ENCODE measurements around the gene LPIN2.

LPIN2 gene

DNA sequence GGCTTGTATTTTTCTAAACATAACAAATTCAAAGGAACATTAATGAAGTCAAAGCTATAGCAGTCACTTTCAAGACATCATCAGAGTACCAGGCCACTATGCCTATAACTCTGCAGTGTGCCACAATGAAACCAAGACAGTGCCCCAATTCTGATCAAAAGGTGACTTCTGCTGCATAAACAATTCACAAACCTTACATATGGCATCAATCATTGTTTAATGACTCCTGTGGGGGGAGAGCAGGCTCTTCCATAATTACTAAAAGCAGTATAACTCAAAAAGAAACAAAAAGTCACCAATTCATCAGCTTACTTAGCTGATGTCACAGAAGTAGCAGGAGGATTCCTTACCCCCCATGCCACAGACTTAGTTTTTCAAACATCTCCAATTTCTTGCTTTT is 15.5 kb downstream of the LPIN2 start:
- TF ChIP-seq, protein P1, sequence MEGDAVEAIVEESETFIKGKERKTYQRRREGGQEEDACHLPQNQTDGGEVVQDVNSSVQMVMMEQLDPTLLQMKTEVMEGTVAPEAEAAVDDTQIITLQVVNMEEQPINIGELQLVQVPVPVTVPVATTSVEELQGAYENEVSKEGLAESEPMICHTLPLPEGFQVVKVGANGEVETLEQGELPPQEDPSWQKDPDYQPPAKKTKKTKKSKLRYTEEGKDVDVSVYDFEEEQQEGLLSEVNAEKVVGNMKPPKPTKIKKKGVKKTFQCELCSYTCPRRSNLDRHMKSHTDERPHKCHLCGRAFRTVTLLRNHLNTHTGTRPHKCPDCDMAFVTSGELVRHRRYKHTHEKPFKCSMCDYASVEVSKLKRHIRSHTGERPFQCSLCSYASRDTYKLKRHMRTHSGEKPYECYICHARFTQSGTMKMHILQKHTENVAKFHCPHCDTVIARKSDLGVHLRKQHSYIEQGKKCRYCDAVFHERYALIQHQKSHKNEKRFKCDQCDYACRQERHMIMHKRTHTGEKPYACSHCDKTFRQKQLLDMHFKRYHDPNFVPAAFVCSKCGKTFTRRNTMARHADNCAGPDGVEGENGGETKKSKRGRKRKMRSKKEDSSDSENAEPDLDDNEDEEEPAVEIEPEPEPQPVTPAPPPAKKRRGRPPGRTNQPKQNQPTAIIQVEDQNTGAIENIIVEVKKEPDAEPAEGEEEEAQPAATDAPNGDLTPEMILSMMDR (IDR thresholded peaks at IDR 0.05; ENCODE audit: extremely low read depth, insufficient read depth, missing control alignments), result no peak
- DNase-seq (ENCODE audit: low spot score), result no peak
- in situ Hi-C loops (cut with MboI; ENCODE audit: low pct_unique_long_range_greater_than_20kb, low sequenced_read_pairs, unreplicated experiment), result loop anchor here (10.0 kb wide), 1 partner anchor 147 kb away; no protein-coding TSS in a partner anchor

DNA sequence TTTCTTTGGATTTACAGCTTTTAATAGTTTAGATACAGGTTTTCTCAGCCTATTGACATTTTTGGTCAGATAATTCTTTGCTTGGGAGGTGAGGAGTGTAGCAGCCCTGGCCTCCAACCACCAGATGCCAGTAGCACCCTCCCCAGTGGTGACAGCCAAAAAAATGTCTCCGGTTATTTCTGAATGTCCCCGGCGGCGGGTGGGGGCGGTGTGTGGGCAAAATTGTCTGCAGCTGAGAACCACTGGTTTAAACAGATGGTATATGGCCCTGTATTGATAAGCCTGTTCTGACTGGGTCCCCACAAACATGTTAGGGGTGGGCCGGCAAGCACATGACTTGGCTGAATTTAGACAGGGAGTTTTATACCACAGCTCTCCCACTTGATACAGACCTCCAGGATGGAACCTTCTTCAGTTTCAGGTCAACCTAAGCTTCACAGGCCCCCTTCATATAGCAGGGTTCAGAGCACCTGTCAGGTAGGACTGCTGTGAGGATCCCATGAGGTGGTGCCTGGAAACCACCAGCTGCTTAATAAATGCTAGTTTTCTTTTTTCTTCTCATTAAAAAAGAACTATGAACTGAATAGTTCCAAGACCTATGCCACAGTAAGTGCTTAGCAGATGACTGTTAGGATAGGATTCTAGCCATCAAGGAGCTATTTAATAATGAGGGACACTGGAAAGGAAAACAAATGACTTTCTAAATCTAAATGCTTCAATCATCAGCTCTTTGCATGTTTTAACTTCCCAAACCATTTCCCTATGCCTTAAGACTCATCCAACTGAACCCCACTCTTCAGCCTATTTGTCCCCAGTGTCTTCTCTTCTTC is 18.1 kb downstream of the LPIN2 start:
- TF ChIP-seq, protein P1 (IDR thresholded peaks at IDR 0.05; ENCODE audit: extremely low read depth, insufficient read depth, missing control alignments), result peak; percentile 76
- in situ Hi-C loops (cut with MboI; ENCODE audit: low pct_unique_long_range_greater_than_20kb, low sequenced_read_pairs, unreplicated experiment), result loop anchor here (10.0 kb wide), 1 partner anchor 150 kb away; no protein-coding TSS in a partner anchor
- peak; percentile 66 for DNase-seq (ENCODE audit: low spot score)

GRCh38 chr18:2994020-2994589 is 18.8 kb downstream of the LPIN2 start:
- TF ChIP-seq, protein P1 (IDR thresholded peaks at IDR 0.05; ENCODE audit: extremely low read depth, insufficient read depth, missing control alignments), result no peak
- no peak for DNase-seq (ENCODE audit: low spot score)
- in situ Hi-C loops (cut with MboI; ENCODE audit: low pct_unique_long_range_greater_than_20kb, low sequenced_read_pairs, unreplicated experiment), result loop anchor here (10.0 kb wide), 1 partner anchor 151 kb away; no protein-coding TSS in a partner anchor

DNA sequence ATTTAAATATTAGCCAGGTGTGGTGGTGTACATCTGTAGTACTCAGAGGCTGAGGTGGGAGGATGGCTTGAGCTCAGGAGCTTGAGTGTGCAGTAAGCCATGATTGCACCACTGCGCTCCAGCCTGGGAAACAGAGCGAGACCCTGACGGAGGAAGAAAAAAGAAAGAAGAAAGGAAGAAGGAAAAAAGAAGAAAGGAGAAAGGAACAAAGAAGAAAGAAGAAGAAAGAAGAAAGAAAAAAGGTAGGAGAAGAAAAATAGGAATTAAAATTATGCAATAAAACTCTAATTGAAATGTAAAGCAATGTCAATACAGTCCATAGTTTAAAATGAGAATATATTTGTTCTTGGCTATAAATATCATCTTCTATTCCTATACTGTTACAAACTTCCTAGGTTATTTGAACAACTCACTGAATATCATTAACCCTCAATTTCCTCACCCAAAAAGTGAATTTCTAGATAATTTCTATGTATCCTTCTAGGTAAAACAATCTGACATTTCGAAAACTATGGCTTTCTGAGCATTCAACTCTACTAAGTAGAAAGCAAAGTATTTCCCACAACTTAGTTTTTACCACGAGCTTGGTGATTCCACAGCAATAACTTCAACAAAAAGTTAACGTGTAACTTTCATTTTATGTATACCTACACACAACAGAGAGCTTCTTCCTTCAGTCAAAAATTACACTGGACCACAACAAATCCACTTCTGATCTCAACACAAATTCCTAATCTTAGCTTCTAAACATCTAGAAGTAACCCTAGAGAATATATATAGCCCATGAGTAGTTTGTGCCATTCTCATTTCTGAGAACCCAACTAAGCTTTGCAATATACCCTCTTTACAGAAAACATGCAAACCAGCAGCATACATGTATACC is 19.7 kb downstream of the LPIN2 start:
- no peak for DNase-seq (ENCODE audit: low spot score)
- TF ChIP-seq, protein P1 (IDR thresholded peaks at IDR 0.05; ENCODE audit: extremely low read depth, insufficient read depth, missing control alignments), result no peak
- in situ Hi-C loops (cut with MboI; ENCODE audit: low pct_unique_long_range_greater_than_20kb, low sequenced_read_pairs, unreplicated experiment), result loop anchor here (10.0 kb wide), 1 partner anchor 152 kb away; no protein-coding TSS in a partner anchor

GRCh38 chr18:2990956-2991640 is 21.8 kb downstream of the LPIN2 start:
- in situ Hi-C loops (cut with MboI; ENCODE audit: low pct_unique_long_range_greater_than_20kb, low sequenced_read_pairs, unreplicated experiment), result loop anchor here (10.0 kb wide), 1 partner anchor 154 kb away; no protein-coding TSS in a partner anchor
- TF ChIP-seq, protein P1 (IDR thresholded peaks at IDR 0.05; ENCODE audit: extremely low read depth, insufficient read depth, missing control alignments), result no peak
- DNase-seq (ENCODE audit: low spot score), result no peak
